ENCODE results near the gene TPK1.
A peak's percentile ranks its signal among the peaks of the same experiment; 100 is the strongest.
"Not testable (repeated sequence)": the region's sequence is repeated elsewhere in the genome, so short reads cannot be mapped to it uniquely, and the experiment has no call there.

The TPK1 gene

DNA sequence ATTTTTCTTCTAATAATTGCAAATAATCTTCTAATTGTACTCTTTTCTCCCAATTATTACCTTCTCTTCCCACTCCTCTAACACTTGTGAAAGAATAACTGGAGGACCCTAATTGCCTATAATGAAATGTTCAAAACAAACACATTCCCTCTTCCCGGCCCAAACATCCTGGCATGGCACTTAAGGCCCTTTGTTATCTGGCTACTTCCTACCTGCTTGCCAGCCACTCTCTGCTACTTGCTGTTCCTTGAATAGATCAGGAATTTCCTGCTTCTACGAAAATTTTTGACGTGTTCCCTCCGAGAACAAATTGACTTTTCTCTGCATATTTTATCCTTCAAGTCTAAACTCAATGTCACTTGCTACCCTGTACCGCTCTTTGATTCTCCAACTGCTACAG is 376.2 kb downstream of the TPK1 start:
- DNase-seq = no peak

DNA sequence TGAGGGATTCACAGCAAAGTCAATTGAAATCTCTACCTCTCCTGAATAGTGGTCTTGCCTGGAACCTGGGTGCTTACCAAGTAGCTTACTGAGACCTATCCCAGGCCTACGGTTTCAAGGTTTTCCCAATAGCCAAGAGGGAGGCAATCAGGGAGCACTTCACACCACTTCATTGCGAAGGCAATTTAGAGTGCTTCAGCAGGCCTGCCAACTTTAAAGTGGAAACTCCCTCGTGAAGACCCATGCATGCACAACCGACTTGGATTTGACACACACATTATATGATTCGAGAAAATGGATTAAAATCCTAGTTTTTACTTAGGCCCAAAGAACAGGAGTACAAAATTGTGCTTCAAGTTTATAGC is 380.8 kb downstream of the TPK1 start:
- DNase-seq = no peak

DNA sequence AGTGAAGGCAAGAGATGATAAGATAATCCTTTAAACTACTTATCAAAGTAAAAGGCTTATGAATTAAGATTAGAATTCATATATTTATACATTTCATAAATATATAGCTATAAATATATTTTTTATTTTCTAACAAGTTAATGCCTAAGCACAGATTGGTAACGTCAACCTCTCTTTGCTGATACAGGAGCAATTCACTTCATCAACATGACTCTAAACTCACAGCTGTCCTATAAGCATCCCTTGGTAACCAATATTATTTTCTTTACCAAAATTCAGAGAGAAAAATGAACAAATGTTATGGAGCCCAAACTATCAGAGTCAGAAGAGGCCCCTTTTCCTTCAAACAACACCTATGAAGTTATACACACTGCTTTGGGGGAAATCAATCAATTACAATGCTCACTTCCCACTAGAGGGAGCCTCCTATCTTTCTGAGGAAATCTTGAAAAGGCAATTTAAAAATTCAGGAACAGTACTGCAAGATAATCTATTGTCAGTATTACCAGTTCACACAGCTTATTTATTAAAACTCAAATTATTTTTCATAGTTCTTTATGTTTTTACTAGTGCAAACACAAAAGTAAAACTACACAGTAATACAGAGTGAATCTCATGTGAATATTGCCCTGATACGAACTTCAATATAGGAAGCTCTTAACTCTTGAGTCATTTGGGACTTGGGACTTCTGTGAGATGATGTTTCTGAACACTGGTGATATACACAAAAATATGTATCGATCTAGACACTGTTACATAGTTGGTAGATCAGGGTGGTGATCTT is 381.4 kb downstream of the TPK1 start:
- no peak for DNase-seq

DNA sequence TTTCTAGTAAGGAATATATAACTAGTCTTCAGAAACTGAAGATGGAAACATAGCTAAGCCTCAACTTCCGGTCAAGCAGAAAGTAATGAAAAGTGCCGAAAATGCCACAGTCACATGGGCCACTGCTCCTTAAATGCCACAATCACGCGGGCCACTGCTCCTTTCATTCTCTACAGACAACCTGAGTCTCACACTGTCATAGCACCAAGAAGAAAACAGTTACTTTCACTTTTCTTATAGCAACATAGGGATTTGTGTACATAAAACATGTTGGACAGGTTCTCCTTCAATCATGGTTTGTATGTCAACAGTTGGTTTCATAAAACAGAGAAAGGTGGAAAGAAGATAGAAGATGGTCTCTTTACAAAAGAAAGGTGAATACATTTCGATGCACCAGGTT is 383.8 kb downstream of the TPK1 start:
- no peak for DNase-seq

DNA sequence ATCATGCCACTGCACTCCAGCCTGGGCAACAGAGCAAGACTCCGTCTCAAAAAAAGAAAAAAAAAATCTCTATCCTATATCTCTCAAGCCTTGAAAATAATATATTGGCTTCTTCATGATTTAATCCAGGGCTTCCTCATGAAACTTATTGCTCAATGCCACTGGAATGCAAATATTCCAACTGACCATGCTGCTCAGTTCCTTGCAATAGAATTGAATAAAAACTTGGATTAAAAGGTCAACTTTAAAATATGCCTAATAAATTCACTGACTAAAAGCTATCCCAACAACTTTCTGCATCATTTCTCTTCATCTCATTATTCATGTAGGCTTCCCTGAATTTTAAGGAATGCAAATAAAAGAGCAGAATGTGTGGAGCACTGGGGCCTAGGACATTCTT is 390.3 kb downstream of the TPK1 start:
- DNase-seq = no peak

DNA sequence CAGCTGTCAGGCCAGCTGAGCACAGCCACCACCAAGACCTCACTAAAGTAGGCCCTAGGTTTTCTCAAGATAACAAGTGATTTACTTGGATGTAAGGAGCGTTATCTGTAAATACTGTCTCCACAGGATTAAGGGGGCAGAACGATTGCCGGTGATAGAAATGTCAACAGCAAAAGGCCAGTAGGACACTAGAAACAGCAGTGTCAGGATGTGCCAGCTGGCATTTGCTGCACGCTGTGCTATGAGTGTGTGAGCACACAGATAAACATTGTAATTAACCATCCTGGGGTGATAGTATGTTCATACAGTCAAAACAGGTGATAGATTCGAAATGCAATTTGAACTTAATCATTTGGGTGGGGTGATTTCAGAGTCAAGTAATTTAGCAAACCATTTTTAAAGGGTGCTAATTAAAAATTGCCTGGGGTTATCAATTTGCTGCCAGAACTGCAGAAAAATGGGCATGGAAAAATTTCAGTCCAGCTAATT is 396.1 kb downstream of the TPK1 start:
- no peak for DNase-seq

DNA sequence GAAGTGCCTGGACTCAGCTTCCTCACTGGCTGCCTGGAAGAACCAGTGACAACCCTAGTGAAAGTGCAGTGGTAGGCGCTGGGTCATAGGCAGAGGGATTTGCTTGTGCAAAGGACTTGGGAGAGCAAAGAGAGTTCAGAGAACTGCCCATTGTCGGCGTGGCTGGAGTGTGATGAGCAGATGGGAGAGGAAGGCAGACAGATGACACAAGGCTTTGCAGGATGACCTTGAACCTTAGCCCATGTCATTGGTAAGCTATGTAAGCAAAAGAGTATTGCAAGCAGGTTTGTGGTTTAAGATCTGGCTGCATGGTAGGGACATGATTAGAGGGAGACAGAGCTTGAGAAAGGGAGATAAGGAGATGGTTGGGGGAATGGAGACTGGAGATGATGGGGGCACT is 397.1 kb downstream of the TPK1 start:
- no peak for DNase-seq

DNA sequence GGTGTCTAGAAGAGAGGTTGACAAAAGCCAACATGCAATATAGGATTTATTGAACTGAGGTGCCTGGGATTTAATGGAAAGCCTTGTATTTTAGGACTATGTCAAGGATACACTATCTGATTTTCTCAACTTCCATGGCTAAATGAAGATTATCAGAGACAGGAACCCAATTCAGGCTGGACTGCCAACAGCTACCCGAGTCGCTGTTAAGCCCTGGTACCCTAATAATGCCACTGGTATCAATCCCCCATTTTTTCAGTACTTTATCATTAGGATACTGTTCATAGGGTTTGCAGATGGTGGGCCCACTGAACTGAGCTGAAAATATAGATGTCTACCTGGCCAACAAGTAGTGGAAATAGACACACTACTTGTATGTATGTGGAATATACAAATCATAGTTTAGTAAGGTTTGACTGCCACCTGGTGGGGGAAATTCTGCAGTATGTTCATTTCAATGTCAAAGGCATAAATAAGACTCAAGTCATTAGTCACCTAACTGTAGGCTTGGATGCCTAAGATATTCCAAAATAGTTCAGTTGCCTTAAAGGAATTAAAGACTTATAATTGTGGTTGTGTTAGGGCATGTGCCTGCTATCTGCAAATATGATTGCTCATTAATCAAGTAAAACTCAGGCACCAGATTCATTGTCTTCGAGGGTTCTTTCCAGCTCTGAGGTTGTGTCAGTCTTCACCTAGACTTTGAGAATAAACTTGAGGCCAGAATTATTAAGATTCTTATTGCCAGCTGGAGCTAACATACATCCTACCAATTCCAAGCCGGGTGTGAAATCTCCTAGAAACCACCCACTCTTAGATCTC is 398.3 kb downstream of the TPK1 start:
- DNase-seq = peak; percentile 47

DNA sequence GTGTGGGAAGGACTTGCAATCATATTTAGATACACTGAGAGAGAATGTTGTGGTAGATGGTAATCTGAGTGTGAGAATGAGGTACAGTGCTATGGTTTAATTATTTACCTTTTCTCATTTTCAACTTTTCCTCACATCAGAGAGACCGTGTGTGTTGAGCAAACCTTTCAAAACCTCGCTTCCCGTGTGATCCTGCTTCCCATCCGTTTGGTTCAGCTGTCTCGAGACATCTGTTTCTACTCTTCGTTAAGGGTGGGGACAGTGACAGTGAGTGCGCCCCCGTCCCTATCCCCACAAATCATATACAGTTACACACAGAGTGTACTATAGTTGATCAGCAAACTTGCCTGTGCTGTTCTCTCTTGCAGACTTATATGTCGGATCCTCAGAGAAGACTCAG is 399.4 kb downstream of the TPK1 start:
- DNase-seq = no peak

DNA sequence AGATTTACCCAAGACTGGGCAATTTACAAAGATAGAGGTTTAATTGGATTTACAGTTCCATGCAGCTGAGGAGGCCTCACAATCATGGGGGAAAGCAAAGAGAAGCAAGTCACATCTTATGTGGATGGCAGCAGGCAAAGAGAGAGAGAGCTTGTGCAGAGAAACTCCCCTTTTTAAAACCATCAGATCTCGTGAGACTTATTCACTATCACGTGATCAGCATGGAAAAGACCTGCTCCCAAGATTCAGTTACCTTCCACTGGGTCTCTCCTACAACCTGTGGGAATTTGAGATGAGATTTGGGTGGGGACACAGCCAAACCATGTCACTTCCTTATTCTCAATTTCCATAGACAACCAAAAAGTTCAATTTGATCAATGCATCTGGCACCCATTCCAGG is 407.4 kb downstream of the TPK1 start:
- DNase-seq = no peak

DNA sequence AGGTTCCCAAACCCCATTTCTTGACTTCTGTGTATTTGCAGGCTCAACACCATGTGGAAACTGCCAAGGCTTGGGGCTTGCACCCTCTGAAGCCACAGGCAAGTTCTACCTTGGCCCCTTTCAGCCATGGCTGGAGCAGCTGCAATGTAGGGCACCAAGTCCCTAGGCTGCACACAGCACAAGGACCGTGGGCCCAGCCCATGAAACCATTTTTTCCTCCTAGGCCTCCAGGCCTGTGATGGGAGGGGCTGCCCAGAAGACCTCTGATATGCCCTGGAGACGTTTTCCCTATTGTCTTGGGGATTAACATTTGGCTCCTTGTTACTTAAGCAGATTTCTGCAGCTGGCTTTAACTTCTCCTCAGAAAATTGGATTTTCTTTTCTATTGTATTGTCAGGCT is 408.3 kb downstream of the TPK1 start:
- not testable (repeated sequence) for DNase-seq

DNA sequence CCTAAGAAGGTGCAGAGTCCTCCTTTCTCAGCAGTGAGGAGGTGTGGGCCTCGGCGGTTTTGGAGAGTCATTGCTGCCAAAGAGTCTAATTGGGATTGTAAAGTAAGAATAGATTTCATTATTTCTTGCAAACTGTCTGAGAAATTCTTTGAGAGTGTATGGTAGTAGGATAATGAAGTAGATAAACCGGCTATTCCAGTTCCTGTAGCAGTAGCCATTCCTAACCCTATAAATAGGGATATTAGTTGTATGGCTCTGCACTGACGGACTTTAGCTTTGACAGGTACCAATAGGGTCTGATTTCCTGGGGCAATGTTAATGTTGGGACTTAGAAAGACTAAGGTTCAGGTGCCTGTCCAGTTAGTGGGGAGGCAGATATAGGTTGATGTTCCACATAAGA is 416.9 kb downstream of the TPK1 start:
- DNase-seq = not testable (repeated sequence)

DNA sequence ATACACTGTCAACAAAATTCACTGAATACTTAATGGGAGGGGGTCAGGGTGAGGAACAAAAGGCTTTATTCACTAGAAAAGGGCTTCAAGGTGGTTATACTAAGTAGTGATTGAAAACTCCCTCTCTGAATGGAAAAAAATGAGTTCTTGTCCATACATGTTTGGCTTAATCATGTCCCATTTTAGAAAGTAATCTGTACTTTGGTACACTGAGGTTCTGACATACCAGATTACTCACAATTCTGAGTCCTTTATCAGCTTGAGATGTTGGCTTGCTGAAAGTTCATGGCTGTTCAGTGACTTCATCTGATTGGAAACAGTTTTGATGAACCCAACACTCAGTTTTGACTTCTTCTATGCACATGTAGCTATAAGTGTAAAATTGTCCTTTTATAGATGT is 419.5 kb downstream of the TPK1 start:
- no peak for DNase-seq

DNA sequence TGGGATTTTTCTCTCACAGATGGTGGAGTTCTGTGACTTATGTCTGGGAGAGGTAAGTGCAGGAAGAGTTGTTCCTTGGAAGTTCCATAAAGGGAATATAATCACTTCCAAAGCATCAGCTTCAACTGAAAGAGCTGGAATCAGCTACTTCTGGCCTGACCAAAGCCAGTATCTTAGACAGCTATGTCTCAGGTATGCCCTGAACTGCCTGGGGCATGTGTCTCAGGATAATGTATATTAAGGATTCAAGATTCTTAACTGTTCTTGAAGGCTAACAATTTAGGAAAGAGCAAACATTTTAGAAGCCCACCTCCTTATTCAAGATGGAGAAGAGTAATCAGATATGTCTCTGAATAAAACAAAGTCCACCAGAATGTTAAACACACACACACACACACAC is 420.0 kb downstream of the TPK1 start:
- DNase-seq = no peak

DNA sequence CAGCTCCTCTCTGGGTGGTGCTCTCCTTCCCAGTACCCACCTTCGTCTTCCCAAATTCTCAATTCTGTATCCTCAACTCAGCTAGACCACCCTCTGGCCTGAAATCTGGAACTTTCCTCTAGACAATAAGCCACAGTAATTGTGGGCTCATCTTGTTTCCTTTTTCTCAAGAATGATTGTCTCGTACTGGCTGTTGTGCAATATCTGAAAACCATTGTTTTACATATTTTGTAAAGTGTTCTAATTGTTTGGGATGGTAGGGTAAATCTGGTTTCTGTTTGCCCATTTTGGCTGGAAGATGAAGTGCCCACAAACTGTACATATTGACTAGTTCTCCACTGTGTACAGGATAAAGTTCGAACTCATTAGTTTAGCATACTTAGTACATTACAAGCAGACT is 421.0 kb downstream of the TPK1 start:
- no peak for DNase-seq

DNA sequence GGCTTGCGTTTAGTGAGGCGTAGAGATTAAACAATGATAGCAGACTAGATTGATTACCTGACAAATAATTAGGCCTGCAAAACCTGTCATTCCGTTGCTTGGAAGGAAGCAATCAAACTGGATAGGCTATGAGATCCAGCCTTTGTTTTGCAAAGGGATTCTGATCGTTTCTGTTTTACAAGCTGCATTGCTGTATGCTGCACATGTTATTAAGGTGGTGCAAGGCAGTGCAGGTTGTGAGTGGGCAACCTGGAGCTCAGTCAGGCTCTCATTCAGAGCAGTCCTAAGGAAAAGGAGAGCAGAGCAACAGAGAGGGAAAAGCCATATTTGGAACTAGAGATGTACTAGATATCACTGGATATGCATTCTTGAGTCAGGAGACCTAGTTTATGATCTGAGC is 425.4 kb downstream of the TPK1 start:
- no peak for DNase-seq

DNA sequence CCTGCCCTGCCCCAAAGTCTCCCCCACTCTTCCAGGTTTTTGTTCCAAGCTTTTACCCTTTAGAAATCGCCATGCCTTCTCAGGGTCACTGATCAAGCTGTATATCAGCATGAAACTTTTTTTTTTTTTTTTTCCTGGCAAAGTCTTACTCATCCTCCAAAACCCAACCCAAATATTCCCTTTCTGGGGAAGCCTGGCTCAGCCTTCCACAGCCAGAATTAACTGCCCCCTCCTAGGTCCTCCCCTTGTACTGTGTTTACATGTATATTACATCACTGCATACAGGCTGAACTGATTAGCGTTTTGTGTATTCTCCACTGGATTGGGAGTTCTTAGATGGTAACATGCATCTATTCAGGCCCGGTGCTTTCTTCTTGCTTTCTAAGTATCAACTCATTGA is 427.7 kb downstream of the TPK1 start:
- DNase-seq = no peak

DNA sequence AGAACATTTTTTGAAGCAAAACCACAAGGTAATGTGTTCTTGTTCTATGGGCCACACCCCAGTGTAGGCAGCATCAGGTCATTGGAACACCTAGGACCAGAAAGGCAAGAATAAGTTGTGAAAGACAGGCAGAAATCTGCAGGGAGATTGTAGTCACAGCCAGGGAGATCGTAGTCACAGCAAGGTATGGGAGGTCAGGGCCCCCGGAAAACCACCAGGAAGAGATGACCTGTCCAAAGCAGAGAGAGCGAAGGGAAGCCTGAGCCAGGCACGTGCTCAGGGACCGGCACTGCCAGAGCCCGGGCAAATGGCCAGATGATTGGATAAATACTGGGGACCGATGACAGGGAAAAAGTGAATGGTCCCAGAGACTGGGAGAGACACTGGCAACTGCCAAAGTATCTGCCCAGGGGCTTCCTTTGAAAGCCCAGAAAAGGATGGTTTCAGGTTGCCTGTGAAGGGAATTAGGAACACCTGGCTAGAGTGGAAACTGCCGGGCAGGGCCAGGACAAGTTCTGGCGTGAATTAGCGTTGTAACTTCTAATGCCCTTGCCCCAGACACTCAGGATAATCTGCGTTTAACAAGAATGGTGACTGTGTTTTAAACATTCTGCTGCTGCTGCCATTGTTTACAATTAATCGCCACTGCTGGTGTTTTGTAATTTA is 428.5 kb downstream of the TPK1 start:
- DNase-seq = no peak

DNA sequence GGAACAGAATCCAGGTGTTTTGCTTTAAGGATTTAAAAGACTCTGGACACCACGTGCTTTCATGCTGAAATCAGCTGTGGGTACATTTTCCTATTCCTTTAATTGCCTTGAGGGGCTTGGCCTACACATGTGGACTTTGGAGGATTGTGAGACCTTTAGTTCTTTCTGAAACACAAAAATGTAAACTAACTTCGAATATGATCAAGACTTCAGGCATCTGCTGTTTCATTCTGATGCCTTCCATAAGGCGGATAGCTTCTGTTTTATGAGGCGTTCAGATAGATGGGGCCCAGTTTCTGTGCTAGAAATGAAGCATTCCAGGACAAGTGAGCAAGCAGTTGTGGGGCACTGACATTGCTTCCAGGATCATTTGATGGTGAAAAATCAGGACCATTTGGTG is 430.9 kb downstream of the TPK1 start:
- DNase-seq = no peak

DNA sequence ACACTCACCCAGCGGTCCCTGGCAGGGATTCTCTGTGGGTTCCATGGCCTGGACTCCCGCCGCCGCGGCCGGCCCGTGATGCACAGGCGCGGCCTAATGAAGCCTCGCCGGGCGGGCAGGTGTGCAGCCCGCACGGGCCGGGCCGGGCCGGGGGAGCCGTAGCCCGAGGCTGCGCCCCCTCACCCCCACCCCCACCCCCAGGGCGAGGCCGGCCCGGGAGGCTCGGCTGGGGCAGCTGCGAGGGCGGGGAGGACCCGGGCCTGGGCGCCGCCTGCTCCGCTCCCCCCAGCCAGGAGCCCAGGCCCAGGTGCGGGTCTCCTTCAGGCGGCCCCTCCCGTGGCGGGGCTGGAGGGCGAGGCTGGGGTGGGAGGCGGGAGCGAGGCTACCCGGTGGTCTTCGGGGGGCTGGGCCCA is 432.2 kb downstream of the TPK1 start, which contains the start of gene NOBOX:
TSS of gene NOBOX (minus strand) at position 45 of the 413 bp plus-strand sequence.
- no peak for DNase-seq

DNA sequence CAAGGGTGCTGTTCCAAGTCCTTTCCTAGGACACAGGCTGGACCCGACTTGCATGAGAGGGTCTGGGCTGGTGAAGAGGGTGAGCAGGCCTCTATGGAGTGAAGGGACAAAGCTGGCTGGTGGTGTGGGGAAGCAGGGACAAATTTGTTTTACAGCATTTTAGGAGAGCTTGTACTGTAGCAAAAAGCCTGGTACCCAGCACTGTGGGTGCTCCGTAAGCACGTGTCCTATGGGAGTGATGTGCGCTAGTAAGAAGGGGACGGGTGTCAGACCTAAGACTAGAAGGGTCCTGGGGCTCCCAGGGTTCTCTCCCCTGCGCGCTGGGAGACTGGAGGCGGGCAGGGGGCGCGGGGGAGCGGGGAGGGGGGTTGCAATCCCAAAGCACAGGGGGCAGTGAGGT is 432.8 kb downstream of the TPK1 start:
- DNase-seq = no peak
